ENCODE results near the gene POLE. TPM values are rescaled to one million over a fixed set of nuclear protein-coding genes. Genes with fewer than 3 reads are reported as not detected.

POLE gene
- total and polyA plus RNA-seq, 9 of the 15 experiments (the other 6 are each of a cell fraction or from before 2014, with no cell fraction given) = 2.4 to 154 (median 49.6) TPM

DNA sequence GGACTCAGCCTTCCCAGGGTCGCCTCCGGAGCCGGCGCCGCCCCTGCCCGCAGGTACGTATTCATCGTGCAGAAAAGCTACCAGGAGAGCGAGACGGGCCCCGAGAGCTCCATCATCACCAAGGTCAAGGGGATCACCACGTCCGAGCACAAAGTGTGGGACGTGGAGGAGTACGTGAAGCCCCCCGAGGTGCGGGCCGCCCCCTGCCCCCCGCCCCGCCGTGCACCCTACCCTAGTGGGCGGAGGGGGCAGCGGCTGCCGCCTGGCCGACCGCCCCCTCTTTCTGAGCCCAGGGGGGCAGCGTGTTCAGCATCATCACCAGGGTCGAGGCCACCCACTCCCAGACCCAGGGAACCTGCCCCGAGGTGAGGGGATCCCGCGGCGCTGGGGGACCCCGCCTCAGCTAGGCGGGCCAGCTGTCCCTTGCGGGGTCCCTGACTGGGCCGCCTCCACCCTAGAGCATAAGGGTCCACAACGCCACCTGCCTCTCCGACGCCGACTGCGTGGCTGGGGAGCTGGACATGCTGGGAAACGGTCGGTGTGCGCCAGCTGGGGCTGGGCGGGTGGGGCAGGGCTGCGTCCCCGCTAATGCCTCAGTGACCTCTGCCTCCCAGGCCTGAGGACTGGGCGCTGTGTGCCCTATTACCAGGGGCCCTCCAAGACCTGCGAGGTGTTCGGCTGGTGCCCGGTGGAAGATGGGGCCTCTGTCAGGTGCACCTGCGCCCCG is 67.6 kb downstream of the POLE start:
- ChIA-PET POLR2A (interaction anchor here (0.8 to 1.9 kb wide), 2 partner anchors 9 to 10 kb away, joined by 4 to 8 read pairs; partner anchors contain the start of gene LRCOL1), CTCF (ENCODE audit: low intra/inter-chr PET ratio) (no interaction called here)
- 61% methylated on average over 8 of the region's 53 CpGs for WGBS (ENCODE audit: insufficient coverage, low coverage, missing lambda C conversion rate)
- Histone ChIP-seq H2AFZ (ENCODE audit: low read depth, low read length) (no peak overlapping the region), H3K4me2 (ENCODE audit: insufficient read depth, low read length) (no peak overlapping the region), H3K9me3 (replicated peaks; ENCODE audit: control insufficient read depth, insufficient read depth, low read depth, low read length) (peaks cover 10% of the 10 kb centered on the region), H3K4me1 (replicated peaks in 1 of 2; ENCODE audit: control insufficient read depth in 2 of 2, insufficient read depth in 2 of 2, low read length in 2 of 2) (peaks cover 12 to 47% of the 10 kb centered on the region in 2 experiments; a peak in 4 of 5 replicates), H3K27ac (ENCODE audit: extremely low read depth, low read depth, low read length) (no peak overlapping the region), H3K79me2 (ENCODE audit: control insufficient read depth, insufficient read depth, low read length) (no peaks in the 10 kb centered on the region), H4K20me1 (replicated peaks; ENCODE audit: control insufficient read depth, insufficient read depth, low read length) (0 out of 2 replicates have a peak, but pooled peaks cover 3% of the 10 kb centered on the region), H3K36me3 (ENCODE audit: control insufficient read depth, insufficient read depth, low read length) (peaks cover 18% of the 10 kb centered on the region; the same call in 1 of the 3 replicates), H3K9ac (ENCODE audit: insufficient read depth in 1 of 2, low read depth in 2 of 2, low read length in 2 of 2) (no peak overlapping the region), H3K9me1 (ENCODE audit: control insufficient read depth, insufficient read depth, low read length) (no peaks in the 10 kb centered on the region), H3K4me3 (no peak overlapping the region), H3K27me3 (ENCODE audit: control insufficient read depth in 2 of 2, insufficient read depth in 2 of 2, low read length in 2 of 2) (no peaks in the 10 kb centered on the region; a peak in 1 of 5 replicates)
- BruUV-seq (replicated peaks) = no TSS peak
- DNase-seq (ENCODE audit: extremely low read depth in 1 of 4, low spot score in 3 of 4) = no peak
- in situ Hi-C loops (cut with MboI) = no loop called here
- no peak for FAIRE-seq
- intact Hi-C loops (cut with micrococcal nuclease) = no loop called here
- ATAC-seq = no peak
- TF ChIP-seq SNRNP70 (optimal IDR thresholded peaks at IDR 0.05; ENCODE audit: low read depth, low read length) = no peak
- no peak for TF ChIP-seq U2AF2 (optimal IDR thresholded peaks at IDR 0.05; ENCODE audit: low read depth, low read length)
- no peak for TF ChIP-seq HNRNPUL1 (IDR thresholded peaks at IDR 0.05; ENCODE audit: low read length)
- TF ChIP-seq GABPB1 (CRISPR knock-in tag; IDR thresholded peaks at IDR 0.05) = no peak
- no peak for TF ChIP-seq NUFIP1 (IDR thresholded peaks at IDR 0.05; ENCODE audit: partially characterized antibody)
- no peak for TF ChIP-seq SRF (CRISPR knock-in tag; IDR thresholded peaks at IDR 0.05)
- no peak for TF ChIP-seq RFX5 (IDR thresholded peaks at IDR 0.05; ENCODE audit: low read depth, low read length)
- peak; percentile 78 for TF ChIP-seq POLR2G (IDR thresholded peaks at IDR 0.05; ENCODE audit: low read depth, low read length)
- no peak for TF ChIP-seq SMAD2 (IDR thresholded peaks at IDR 0.05; ENCODE audit: low read depth, low read length)
- TF ChIP-seq RBM22 (IDR thresholded peaks at IDR 0.05; ENCODE audit: low read depth, low read length, poor library complexity, severe bottlenecking) = peak; percentile 90
- no peak for TF ChIP-seq GABPA (tag; conservative IDR thresholded peaks at IDR 0.05; ENCODE audit: low read depth)
- no peak for TF ChIP-seq ZNF175 (CRISPR knock-in tag; IDR thresholded peaks at IDR 0.05; ENCODE audit: low read depth)
- no peak for TF ChIP-seq RB1 (IDR thresholded peaks at IDR 0.05; ENCODE audit: low read depth)
- TF ChIP-seq FIP1L1 (IDR thresholded peaks at IDR 0.05; ENCODE audit: low read depth, low read length, poor library complexity, severe bottlenecking) = peak; percentile 6
- TF ChIP-seq CHD2 (IDR thresholded peaks at IDR 0.05; ENCODE audit: low read depth, low read length) = no peak
- TF ChIP-seq, protein P1, sequence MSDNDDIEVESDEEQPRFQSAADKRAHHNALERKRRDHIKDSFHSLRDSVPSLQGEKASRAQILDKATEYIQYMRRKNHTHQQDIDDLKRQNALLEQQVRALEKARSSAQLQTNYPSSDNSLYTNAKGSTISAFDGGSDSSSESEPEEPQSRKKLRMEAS (CRISPR knock-in tag; IDR thresholded peaks at IDR 0.05) = no peak
- no peak for TF ChIP-seq SRSF1 (IDR thresholded peaks at IDR 0.05; ENCODE audit: low read depth, low read length)
- TF ChIP-seq, protein P2, sequence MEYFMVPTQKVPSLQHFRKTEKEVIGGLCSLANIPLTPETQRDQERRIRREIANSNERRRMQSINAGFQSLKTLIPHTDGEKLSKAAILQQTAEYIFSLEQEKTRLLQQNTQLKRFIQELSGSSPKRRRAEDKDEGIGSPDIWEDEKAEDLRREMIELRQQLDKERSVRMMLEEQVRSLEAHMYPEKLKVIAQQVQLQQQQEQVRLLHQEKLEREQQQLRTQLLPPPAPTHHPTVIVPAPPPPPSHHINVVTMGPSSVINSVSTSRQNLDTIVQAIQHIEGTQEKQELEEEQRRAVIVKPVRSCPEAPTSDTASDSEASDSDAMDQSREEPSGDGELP (CRISPR knock-in tag; IDR thresholded peaks at IDR 0.05; ENCODE audit: borderline replicate concordance) = 0 out of 2 replicates have a peak, but pooled peaks have one; percentile 10
- TF ChIP-seq OTX1 (CRISPR knock-in tag; IDR thresholded peaks at IDR 0.05) = no peak
- no peak for TF ChIP-seq CCAR2 (IDR thresholded peaks at IDR 0.05; ENCODE audit: low read depth, low read length)
- no peak for TF ChIP-seq ETS2 (tag; IDR thresholded peaks at IDR 0.05; ENCODE audit: borderline replicate concordance, poor library complexity, severe bottlenecking)
- no peak for TF ChIP-seq SAFB2 (IDR thresholded peaks at IDR 0.05; ENCODE audit: borderline replicate concordance, low read depth, low read length, severe bottlenecking)
